OCI-M2 (cell line): ENCODE data around the gene PCDHB1.

Experiments used
- DNase-seq: peaks from one replicate; lab custom pipeline; 2025; ENCODE audit not compliant: unreplicated experiment; lab: John Stamatoyannopoulos, UW

PCDHB1 gene, protein sequence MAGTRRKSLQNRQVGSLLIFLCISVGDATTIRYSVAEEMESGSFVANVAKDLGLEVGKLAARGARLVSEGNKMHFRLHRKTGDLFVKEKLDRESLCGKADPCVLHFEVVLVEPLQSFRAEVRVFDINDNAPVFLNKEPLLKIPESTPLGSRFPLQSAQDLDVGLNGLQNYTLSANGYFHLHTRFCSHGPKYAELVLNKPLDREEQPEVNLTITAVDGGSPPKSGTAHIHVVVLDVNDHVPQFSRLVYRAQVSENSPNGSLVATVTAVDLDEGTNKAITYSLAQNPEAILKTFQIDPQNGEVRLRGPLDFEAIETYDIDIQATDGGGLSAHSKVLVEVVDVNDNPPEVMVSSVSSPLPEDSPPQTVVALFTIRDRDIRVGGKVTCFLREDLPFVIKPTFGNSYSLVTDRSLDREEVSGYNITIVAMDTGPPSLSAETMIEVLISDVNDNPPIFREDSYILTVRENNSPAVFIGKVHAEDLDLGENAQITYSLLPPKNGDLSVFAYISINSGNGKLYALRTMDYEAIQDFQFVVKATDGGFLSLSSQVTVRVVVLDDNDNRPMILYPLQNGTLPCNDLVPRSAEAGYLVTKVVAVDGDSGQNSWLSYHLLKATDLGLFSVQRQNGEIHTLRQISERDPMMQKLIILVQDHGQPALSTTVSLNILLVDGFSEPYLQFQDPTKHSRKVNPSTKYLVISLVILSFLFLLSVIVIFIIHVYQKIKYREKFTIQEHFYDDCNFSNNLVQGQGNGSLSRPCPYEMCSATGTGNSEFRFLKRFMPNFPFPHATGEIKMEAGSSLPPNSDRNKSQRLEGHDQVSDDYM

GRCh38 chr5:141050622-141051520, at the start of gene PCDHB1:
Gene PCDHB1 (plus strand): TSS chr5:141051374. CDS start chr5:141051471, 97 bp downstream.
- no peak for DNase-seq

DNA sequence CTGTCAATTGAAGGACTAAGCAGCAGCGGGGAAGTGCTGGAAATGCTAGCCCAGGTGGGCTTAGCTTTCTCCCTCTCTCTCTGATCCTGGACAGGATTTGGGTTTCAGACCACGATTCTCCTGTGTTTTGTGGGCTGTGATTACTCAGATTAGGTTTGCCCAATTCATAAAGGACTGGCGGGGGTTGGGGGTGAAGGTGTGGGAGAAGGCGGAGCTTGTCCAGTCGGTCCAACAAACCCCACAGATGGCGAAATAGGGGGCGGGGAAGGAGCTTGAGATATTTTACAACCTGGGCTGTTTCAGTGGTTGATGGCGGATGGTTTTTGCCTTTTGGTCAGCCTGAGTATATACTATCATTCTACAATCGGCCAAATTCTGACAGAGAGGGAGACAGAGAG, 49.7 kb upstream of the PCDHB1 start:
- no peak for DNase-seq

- no peak for DNase-seq
Measured at GRCh38 chr5:141001844-141002604, 49.1 kb upstream of the PCDHB1 start.

- no peak for DNase-seq
Measured at GRCh38 chr5:141002605-141002965, 48.6 kb upstream of the PCDHB1 start.

- no peak for DNase-seq
Measured at GRCh38 chr5:141003031-141003430, 48.1 kb upstream of the PCDHB1 start.

- no peak for DNase-seq
Measured at GRCh38 chr5:141003791-141004611, 47.2 kb upstream of the PCDHB1 start.

DNA sequence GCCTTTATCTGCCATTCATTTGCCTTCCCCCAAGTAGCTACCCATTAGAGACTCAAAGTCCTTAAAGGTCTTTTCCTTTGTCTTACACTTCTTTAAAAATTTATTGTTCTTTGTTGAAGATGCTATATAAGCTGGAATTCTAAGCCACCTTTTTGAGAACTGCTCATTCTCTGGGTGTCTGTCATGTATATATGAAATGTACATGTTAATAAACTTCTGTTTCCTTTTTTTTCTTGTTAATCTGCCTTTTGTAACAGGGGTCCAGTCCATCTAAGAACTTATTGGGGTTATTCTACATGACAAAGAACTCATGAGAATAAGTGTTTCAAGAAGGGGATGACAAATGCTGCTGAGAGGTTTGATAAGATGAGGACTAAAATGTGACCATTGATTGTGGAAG, 43.4 kb upstream of the PCDHB1 start:
- DNase-seq, result no peak

DNA sequence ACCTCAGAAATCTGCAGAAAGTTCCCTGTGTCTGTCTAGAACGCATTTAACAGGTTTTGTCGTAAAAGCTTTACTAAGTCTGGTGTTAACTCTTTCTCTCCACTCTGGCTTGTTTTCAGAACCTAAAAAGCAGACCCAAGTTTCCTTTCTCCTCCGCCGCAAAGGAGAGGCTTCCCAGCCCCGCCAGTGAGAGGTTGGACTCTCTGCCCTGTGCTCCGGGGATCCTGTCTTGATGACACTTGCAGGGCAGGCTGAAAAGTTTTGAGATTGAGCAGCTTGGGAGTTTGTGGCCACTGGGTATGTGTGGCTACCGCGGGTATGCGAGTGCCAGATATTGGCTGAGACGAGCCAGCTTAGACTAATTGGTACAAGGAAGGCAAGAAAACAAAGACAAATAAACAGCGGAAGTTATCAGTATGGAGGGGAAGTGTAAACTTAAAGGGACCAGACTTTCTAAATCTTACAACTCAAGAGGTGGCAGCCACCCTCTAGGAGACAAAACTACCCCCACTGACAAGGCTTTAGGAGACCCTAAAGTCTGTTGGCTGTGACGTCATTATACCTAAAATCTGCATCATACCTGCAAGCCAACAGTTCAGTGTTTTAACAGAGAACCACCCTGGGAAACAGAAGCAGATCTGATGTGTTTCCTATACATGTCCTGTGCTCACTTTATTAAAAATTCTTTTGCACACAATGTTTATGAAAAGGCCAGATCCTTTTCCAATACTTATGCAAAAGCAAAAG, 41.0 kb upstream of the PCDHB1 start:
- no peak for DNase-seq

GRCh38 chr5:141017943-141018342, 33.2 kb upstream of the PCDHB1 start:
- no peak for DNase-seq

DNA sequence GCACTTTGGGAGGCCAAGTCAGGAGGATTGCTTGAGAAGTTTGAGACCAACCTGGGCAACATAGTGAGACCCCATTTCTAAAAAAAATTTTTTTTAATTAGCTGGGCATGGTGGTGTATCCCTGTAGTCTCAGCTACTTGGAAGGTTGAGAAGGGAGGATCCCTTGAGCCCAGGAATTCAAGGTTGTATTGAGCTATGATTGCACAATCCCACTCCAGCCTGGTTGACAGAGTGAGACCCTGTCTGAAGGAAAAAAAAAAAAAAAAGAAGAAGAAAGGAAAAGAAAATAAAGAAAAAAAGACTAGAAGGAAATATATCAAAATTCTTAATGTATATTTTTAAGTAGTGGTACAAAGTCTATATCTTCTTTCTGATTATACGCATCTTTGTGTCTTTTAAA, 28.8 kb upstream of the PCDHB1 start:
- DNase-seq, result no peak

DNA sequence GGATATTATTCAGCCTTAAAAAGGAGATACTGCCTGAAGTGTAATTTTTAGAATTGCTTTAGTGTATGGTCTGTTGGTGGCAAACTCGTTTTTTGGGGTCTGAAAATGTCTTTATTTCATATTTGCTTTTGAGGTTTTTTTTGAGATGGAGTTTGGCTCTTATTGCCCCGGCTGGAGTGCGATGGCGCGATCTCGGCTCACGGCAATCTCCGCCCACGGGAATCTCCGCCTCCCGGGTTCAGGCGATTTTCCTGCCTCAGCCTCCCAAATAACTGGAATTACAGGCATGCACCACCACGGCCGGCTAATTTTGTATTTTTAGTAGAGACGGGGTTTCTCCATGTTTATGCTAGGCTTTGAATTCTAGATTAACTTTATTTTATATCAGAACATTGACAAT, 20.2 kb upstream of the PCDHB1 start:
- DNase-seq, result no peak

DNA sequence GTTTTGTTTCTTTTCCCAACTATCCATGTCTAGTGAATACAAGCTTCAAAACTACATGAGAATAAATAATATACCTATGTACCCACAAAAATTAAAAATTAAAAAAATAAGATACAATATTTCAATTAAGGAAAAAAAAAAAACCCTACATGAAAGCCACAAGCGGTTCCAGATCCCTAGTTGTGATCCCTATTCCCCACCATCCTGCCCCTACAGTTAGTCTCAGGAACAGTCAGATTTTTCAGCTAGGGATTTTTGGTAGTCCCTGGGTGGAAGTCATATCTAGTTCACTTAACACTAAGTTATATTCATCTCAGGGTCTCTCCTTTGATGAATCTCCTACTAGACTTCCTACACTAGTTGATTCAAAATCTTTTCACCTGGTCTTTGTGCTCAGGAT, 18.5 kb upstream of the PCDHB1 start:
- DNase-seq, result no peak

- DNase-seq, result no peak
Measured at GRCh38 chr5:141039061-141039460, 12.1 kb upstream of the PCDHB1 start.

DNA sequence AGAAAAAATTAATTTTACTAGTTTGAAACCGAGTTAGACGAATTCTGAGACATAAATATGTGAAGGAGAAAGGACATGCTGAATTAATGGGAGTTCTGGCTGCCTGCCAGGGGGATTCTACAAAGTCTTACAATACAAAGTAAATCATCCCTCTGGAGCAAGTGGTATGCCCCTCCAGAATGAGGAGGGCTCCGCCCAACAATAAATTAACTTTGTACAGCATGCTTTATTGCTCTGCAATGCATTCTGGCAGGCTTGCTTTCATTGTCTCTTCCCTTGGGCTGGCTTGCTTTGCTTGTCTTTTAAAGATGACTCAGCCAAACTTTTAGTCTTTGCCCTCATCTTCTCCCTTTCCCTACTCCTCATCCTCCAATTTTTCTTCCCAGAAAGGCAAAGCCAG, 11.7 kb upstream of the PCDHB1 start:
- DNase-seq, result no peak

- no peak for DNase-seq
Measured at GRCh38 chr5:141040093-141040770, 10.9 kb upstream of the PCDHB1 start.

- DNase-seq, result peak; percentile 61
Measured at GRCh38 chr5:141040771-141041426, 10.3 kb upstream of the PCDHB1 start.

DNA sequence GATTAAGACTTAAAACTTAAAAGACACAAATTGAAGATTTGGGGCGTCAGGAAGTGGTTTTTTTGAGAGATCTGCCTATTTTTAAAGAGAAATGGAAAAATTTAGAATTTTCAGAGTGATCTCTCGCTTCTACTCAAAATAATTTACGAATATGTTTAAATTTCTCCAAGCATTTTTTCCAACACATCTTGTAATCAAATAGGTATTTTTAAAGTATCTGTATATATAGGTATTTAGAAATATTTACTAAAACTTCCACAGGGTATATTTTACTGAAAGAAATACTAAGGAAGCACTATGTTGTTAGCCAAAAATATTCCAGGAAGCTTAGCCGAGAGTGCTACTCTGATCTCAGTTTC, 9.8 kb upstream of the PCDHB1 start:
- no peak for DNase-seq

- DNase-seq, result no peak
Measured at GRCh38 chr5:141042555-141042954, 8.6 kb upstream of the PCDHB1 start.
